Measurements from ENCODE around the gene OR5H2. TPM values are rescaled to one million over a fixed set of nuclear protein-coding genes. Genes with fewer than 3 reads are reported as not detected.
"Not testable (repeated sequence)": the region's sequence is repeated elsewhere in the genome, so short reads cannot be mapped to it uniquely, and the experiment has no call there.

Gene OR5H2
- total and polyA plus RNA-seq, 2 donors (not counting 1 experiment from before 2014, with no cell fraction given) = not detected

- H3K79me2 ChIP-seq (ENCODE audit: control insufficient read depth, insufficient read depth, low read length) = no peaks in the 10 kb centered on the region
- WGBS (ENCODE audit: insufficient coverage) = 59% methylated on average over 6 of the region's 7 CpGs
- Mint-ChIP-seq H3K4me1 (no peaks in the 10 kb centered on the region), H3K27ac (no peak overlapping the region), H3K9me3 (ENCODE audit: insufficient read depth) (no peaks in the 10 kb centered on the region), H3K27me3 (no peaks in the 10 kb centered on the region), H3K4me3 (no peak overlapping the region)
- H4K20me1 ChIP-seq (ENCODE audit: control insufficient read depth, insufficient read depth, low read length, poor library complexity, severe bottlenecking) = no peaks in the 10 kb centered on the region
- no peak for TF ChIP-seq EZH2 (IDR thresholded peaks at IDR 0.05; ENCODE audit: borderline replicate concordance, insufficient read depth, low read depth, low read length, poor library complexity, severe bottlenecking)
- TF ChIP-seq, protein P1, sequence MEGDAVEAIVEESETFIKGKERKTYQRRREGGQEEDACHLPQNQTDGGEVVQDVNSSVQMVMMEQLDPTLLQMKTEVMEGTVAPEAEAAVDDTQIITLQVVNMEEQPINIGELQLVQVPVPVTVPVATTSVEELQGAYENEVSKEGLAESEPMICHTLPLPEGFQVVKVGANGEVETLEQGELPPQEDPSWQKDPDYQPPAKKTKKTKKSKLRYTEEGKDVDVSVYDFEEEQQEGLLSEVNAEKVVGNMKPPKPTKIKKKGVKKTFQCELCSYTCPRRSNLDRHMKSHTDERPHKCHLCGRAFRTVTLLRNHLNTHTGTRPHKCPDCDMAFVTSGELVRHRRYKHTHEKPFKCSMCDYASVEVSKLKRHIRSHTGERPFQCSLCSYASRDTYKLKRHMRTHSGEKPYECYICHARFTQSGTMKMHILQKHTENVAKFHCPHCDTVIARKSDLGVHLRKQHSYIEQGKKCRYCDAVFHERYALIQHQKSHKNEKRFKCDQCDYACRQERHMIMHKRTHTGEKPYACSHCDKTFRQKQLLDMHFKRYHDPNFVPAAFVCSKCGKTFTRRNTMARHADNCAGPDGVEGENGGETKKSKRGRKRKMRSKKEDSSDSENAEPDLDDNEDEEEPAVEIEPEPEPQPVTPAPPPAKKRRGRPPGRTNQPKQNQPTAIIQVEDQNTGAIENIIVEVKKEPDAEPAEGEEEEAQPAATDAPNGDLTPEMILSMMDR (IDR thresholded peaks at IDR 0.05) = no peak
- intact Hi-C loops (cut with micrococcal nuclease) = no loop called here
- H3K36me3 ChIP-seq (replicated peaks in 1 of 2; ENCODE audit: control extremely low read depth in 1 of 2, control insufficient read depth in 1 of 2, extremely low read depth in 1 of 2, insufficient read depth in 2 of 2, low read length in 1 of 2) = no peaks in the 10 kb centered on the region
- H2AFZ ChIP-seq (ENCODE audit: insufficient read depth, low read depth, low read length, poor library complexity, severe bottlenecking) = no peak overlapping the region
- no peak overlapping the region for H3K4me3 ChIP-seq (ENCODE audit: control extremely low read depth in 1 of 5, extremely low read depth in 1 of 5, insufficient read depth in 1 of 5, low read depth in 2 of 5, low read length in 4 of 5)
- DNase-seq = no peak
- POLR2A ChIA-PET = no interaction called here
- H3K27ac ChIP-seq (ENCODE audit: low read length in 2 of 2) = no peak overlapping the region
- CTCF ChIA-PET = no interaction called here
- peaks cover 0 to 3% (median 0%) of the 10 kb centered on the region in 3 donors for H3K9me3 ChIP-seq (ENCODE audit: control extremely low read depth in 1 of 3, control insufficient read depth in 2 of 3, insufficient read depth in 1 of 3, low read length in 2 of 3)
- H3K27me3 ChIP-seq (replicated peaks in 1 of 4; ENCODE audit: control extremely low read depth in 1 of 4, control insufficient read depth in 3 of 4, insufficient read depth in 4 of 4, low read length in 3 of 4) = no peaks in the 10 kb centered on the region
- H3K4me1 ChIP-seq (ENCODE audit: control insufficient read depth in 2 of 2, insufficient read depth in 2 of 2, low read length in 2 of 2) = no peaks in the 10 kb centered on the region
- no peak overlapping the region for H3K4me2 ChIP-seq (replicated peaks; ENCODE audit: low read depth, low read length, poor library complexity, severe bottlenecking)
- ATAC-seq (ENCODE audit: low read depth) = no peak
- H3K9ac ChIP-seq (ENCODE audit: low read length) = no peak overlapping the region
Measured at GRCh38 chr3:98243843-98244242, 38.5 kb upstream of the OR5H2 start.

- CTCF ChIA-PET = no interaction called here
- Histone ChIP-seq H3K27ac (ENCODE audit: low read length in 2 of 2) (no peak overlapping the region), H3K4me3 (ENCODE audit: control extremely low read depth in 1 of 5, extremely low read depth in 1 of 5, insufficient read depth in 1 of 5, low read depth in 2 of 5, low read length in 4 of 5) (no peak overlapping the region), H3K36me3 (replicated peaks in 1 of 2; ENCODE audit: control extremely low read depth in 1 of 2, control insufficient read depth in 1 of 2, extremely low read depth in 1 of 2, insufficient read depth in 2 of 2, low read length in 1 of 2) (no peaks in the 10 kb centered on the region), H3K4me1 (ENCODE audit: control insufficient read depth in 2 of 2, insufficient read depth in 2 of 2, low read length in 2 of 2) (no peaks in the 10 kb centered on the region), H4K20me1 (ENCODE audit: control insufficient read depth, insufficient read depth, low read length, poor library complexity, severe bottlenecking) (no peaks in the 10 kb centered on the region), H3K9me3 (ENCODE audit: control extremely low read depth in 1 of 3, control insufficient read depth in 2 of 3, insufficient read depth in 1 of 3, low read length in 2 of 3) (peaks cover 0 to 3% (median 0%) of the 10 kb centered on the region in 3 donors), H3K4me2 (replicated peaks; ENCODE audit: low read depth, low read length, poor library complexity, severe bottlenecking) (no peak overlapping the region), H3K27me3 (replicated peaks in 1 of 4; ENCODE audit: control extremely low read depth in 1 of 4, control insufficient read depth in 3 of 4, insufficient read depth in 4 of 4, low read length in 3 of 4) (no peaks in the 10 kb centered on the region), H3K79me2 (ENCODE audit: control insufficient read depth, insufficient read depth, low read length) (no peaks in the 10 kb centered on the region), H2AFZ (ENCODE audit: insufficient read depth, low read depth, low read length, poor library complexity, severe bottlenecking) (no peak overlapping the region), H3K9ac (ENCODE audit: low read length) (no peak overlapping the region)
- Mint-ChIP-seq H3K4me1 (no peaks in the 10 kb centered on the region), H3K9me3 (ENCODE audit: insufficient read depth) (no peaks in the 10 kb centered on the region), H3K27ac (no peak overlapping the region), H3K4me3 (no peak overlapping the region), H3K27me3 (no peaks in the 10 kb centered on the region)
- POLR2A ChIA-PET = no interaction called here
- no peak for DNase-seq
- no peak for ATAC-seq (ENCODE audit: low read depth)
- TF ChIP-seq EZH2 (IDR thresholded peaks at IDR 0.05; ENCODE audit: borderline replicate concordance, insufficient read depth, low read depth, low read length, poor library complexity, severe bottlenecking) = no peak
- TF ChIP-seq, protein P1 (IDR thresholded peaks at IDR 0.05) = no peak
- 98% methylated on average over 7 of the region's 10 CpGs for WGBS (ENCODE audit: insufficient coverage)
- intact Hi-C loops (cut with micrococcal nuclease) = no loop called here
Measured at GRCh38 chr3:98246142-98246541, 36.2 kb upstream of the OR5H2 start.

DNA sequence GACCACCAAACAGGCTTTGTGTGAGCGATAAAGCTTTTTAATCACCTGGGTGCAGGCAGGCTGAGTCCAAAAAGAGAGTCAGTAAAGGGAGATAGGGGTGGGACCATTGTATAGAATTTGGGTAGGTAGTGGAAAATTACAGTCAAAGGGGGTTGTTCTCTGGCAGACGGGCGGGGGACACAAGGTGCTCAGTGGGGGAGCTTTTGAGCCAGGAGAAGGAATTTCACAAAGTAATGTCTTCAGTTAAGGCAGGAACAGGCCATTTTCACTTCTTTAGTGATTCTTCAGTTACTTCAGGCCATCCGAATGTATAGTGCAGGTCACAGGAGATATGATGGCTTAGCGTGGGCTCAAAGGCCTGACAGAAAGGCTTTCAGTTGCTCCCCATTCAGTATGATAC lies 26.3 kb upstream of the OR5H2 start:
- WGBS (ENCODE audit: insufficient coverage) = 93% methylated on average over 5 of the region's 5 CpGs
- ATAC-seq (ENCODE audit: low read depth); CTCF ChIA-PET; H3K9me3 ChIP-seq (ENCODE audit: control extremely low read depth in 1 of 3, control insufficient read depth in 2 of 3, insufficient read depth in 1 of 3, low read length in 2 of 3); H3K27ac Mint-ChIP-seq; H3K4me1 Mint-ChIP-seq; H4K20me1 ChIP-seq (ENCODE audit: control insufficient read depth, insufficient read depth, low read length, poor library complexity, severe bottlenecking); H3K9me3 Mint-ChIP-seq (ENCODE audit: insufficient read depth); H3K36me3 ChIP-seq (replicated peaks in 1 of 2; ENCODE audit: control extremely low read depth in 1 of 2, control insufficient read depth in 1 of 2, extremely low read depth in 1 of 2, insufficient read depth in 2 of 2, low read length in 1 of 2); H3K4me3 ChIP-seq (ENCODE audit: control extremely low read depth in 1 of 5, extremely low read depth in 1 of 5, insufficient read depth in 1 of 5, low read depth in 2 of 5, low read length in 4 of 5); DNase-seq; H3K79me2 ChIP-seq (ENCODE audit: control insufficient read depth, insufficient read depth, low read length); POLR2A ChIA-PET; intact Hi-C loops (cut with micrococcal nuclease); H3K9ac ChIP-seq (ENCODE audit: low read length); H3K4me2 ChIP-seq (replicated peaks; ENCODE audit: low read depth, low read length, poor library complexity, severe bottlenecking); H3K4me3 Mint-ChIP-seq; H3K27me3 Mint-ChIP-seq; H2AFZ ChIP-seq (ENCODE audit: insufficient read depth, low read depth, low read length, poor library complexity, severe bottlenecking); H3K27me3 ChIP-seq (replicated peaks in 1 of 4; ENCODE audit: control extremely low read depth in 1 of 4, control insufficient read depth in 3 of 4, insufficient read depth in 4 of 4, low read length in 3 of 4); H3K4me1 ChIP-seq (ENCODE audit: control insufficient read depth in 2 of 2, insufficient read depth in 2 of 2, low read length in 2 of 2); H3K27ac ChIP-seq (ENCODE audit: low read length in 2 of 2): not testable (repeated sequence)
